Muscle of arm (tissue), 12 donors: ENCODE data around the gene PANX2. TPM values are rescaled to one million over a fixed set of nuclear protein-coding genes. Genes with fewer than 3 reads are reported as not detected.
"Not testable (repeated sequence)": the region's sequence is repeated elsewhere in the genome, so short reads cannot be mapped to it uniquely, and the experiment has no call there.

ENCODE experiments used
- DNase-seq: peaks from one replicate; pipeline ENCODE4 v3.0.0-alpha.2; 2013
- polyA plus RNA-seq, 12 donors: library from polyadenylated mRNA; unstranded; fragments of 120-200 nt; gene quantifications; one replicate each; pipeline ENCODE4 v1.2.1, GENCODE V29; 2013; ENCODE audit not compliant: insufficient read length in 12 of 12

The PANX2 gene
- polyA plus RNA-seq, 12 donors = 0.05 to 0.43 (median 0.16) TPM; not detected in 5

GRCh38 chr22:50147258-50148165, 23.0 kb upstream of the PANX2 start:
- DNase-seq = not testable (repeated sequence)

- no peak for DNase-seq
These were observed 22.4 kb upstream of the PANX2 start for GRCh38 chr22:50148166-50148500.

- no peak for DNase-seq
These were observed 21.4 kb upstream of the PANX2 start for GRCh38 chr22:50148991-50149721.

GRCh38 chr22:50150161-50151129, 20.1 kb upstream of the PANX2 start:
- no peak for DNase-seq

GRCh38 chr22:50151571-50152537, 18.7 kb upstream of the PANX2 start:
- DNase-seq = no peak

- no peak for DNase-seq
These were observed 17.3 kb upstream of the PANX2 start for GRCh38 chr22:50153056-50153755.

GRCh38 chr22:50153756-50154140, 16.8 kb upstream of the PANX2 start:
- DNase-seq = no peak

- DNase-seq = no peak
These were observed 12.7 kb upstream of the PANX2 start for GRCh38 chr22:50157709-50158375.

- DNase-seq = no peak
These were observed 9.6 kb upstream of the PANX2 start for GRCh38 chr22:50160947-50161346.

- no peak for DNase-seq
These were observed 8.8 kb upstream of the PANX2 start for GRCh38 chr22:50161508-50162390.

- DNase-seq = no peak
These were observed 8.1 kb upstream of the PANX2 start for GRCh38 chr22:50162391-50162956.

- no peak for DNase-seq
These were observed 5.0 kb upstream of the PANX2 start for GRCh38 chr22:50165436-50166123.

GRCh38 chr22:50167689-50168489, 2.6 kb upstream of the PANX2 start:
- no peak for DNase-seq

GRCh38 chr22:50168490-50169180, 1.9 kb upstream of the PANX2 start:
- DNase-seq = not testable (repeated sequence)

- no peak for DNase-seq
These were observed 1.3 kb upstream of the PANX2 start for GRCh38 chr22:50169181-50169759.
